ENCODE data around the gene CCDC157. TPM values are rescaled to one million over a fixed set of nuclear protein-coding genes. Genes with fewer than 3 reads are reported as not detected.
A peak's percentile ranks its signal among the peaks of the same experiment; 100 is the strongest.

Gene CCDC157
- total RNA-seq, 1 experiment from 2014 or later, result 6.2 TPM

DNA sequence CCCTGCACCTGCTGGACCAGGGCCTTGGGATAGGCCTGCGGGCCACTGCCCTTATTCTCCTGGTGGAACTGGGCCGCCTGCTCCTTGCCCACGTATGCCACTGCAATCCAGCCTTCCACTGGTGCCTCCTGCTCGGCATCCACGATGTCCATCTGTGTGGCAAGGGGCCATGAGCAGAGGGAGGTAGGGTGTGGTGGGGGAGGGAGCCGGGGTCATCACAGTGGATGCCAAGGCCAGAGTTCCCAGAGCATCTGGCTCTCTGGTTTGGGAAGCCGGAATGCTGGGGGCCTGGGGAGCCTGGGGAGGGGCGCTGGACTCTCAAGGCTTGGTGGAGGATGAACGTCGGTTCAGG is 29.8 kb downstream of the CCDC157 start:
- ChIA-PET POLR2A (ENCODE audit: unreplicated experiment) (no interaction called here), CTCF (no interaction called here)
- DNase-seq, result no peak
- no peaks in the 10 kb centered on the region for H3K9me2 ChIP-seq (ENCODE audit: insufficient read depth)
- H3K4me3 ChIP-seq, result peak overlapping the region; percentile 65
- no TSS peak for BruUV-seq (replicated peaks)
- peak overlapping the region; percentile 87 for H2AFZ ChIP-seq
- no peaks in the 10 kb centered on the region for H3K9me3 ChIP-seq (ENCODE audit: insufficient read depth, low read depth)
- H4K20me1 ChIP-seq (ENCODE audit: insufficient read depth), result no peaks in the 10 kb centered on the region
- peak overlapping the region; percentile 84 for H3K4me2 ChIP-seq
- TF ChIP-seq, protein P1, sequence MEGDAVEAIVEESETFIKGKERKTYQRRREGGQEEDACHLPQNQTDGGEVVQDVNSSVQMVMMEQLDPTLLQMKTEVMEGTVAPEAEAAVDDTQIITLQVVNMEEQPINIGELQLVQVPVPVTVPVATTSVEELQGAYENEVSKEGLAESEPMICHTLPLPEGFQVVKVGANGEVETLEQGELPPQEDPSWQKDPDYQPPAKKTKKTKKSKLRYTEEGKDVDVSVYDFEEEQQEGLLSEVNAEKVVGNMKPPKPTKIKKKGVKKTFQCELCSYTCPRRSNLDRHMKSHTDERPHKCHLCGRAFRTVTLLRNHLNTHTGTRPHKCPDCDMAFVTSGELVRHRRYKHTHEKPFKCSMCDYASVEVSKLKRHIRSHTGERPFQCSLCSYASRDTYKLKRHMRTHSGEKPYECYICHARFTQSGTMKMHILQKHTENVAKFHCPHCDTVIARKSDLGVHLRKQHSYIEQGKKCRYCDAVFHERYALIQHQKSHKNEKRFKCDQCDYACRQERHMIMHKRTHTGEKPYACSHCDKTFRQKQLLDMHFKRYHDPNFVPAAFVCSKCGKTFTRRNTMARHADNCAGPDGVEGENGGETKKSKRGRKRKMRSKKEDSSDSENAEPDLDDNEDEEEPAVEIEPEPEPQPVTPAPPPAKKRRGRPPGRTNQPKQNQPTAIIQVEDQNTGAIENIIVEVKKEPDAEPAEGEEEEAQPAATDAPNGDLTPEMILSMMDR (conservative IDR thresholded peaks at IDR 0.05), result no peak
- no peak for TF ChIP-seq EZH2 (IDR thresholded peaks at IDR 0.05; ENCODE audit: low read depth)
- no peak overlapping the region for H3K27ac ChIP-seq
- H3K27me3 ChIP-seq (ENCODE audit: insufficient read depth, low read depth), result no peaks in the 10 kb centered on the region
- H3K79me2 ChIP-seq (ENCODE audit: low read depth), result peaks cover 5% of the 10 kb centered on the region; the same call in 1 of the 2 replicates
- no peaks in the 10 kb centered on the region for H3K36me3 ChIP-seq (ENCODE audit: low read depth)
- H3K4me1 ChIP-seq (replicated peaks; ENCODE audit: insufficient read depth), result peaks cover 14% of the 10 kb centered on the region
- intact Hi-C loops (cut with micrococcal nuclease; ENCODE audit: unreplicated experiment), result loop anchor here (1.0 kb wide), 1 partner anchor 123 kb away; no protein-coding TSS in a partner anchor
- peaks cover 17% of the 10 kb centered on the region; the same call in 1 of the 2 replicates for H3F3A ChIP-seq (ENCODE audit: insufficient read depth, low read depth)

DNA sequence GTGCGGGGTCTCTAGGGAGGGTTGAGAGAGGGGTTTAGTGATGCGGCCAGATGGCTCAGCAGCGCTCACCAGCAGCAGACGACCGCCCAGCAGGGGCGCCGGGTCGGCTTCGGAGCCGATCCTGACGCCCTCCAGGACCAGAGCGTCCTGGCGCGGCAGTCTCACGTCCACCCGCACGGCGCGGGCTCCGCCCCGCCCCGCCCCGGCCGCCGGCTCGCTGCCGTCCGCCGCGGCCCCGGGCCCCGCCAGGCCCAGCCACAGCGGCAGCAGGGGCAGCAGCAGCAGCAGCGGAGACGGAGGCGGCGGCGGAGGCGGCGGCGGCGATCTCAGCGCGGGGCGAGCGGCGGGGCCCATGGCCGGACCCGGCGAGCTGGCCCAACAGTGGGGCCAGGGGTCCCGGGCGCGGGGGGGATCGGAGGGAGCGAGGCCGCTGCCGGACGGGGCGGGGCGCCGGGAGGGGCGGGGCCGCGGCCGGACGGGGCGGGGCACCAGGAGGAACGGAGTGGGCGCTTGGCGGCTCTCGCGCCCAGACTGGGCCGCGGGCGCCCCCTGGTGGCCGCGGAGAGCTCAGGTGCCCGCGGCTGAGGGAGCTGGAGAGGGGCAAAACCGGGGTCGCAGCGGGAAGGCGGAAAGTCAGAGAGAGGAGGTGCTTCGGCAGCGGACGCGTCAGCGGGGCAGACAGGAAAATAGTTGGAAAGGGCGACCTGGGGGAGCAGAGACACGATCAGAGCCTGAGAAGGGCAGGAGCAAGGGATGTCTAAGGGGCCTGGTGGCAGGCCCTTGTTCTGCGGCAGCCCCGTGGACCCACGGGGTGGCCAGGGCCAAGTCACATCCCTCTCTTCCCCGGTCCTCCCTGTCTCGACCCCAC is 30.4 kb downstream of the CCDC157 start, which contains the start of gene RNF215:
RNF215 (minus strand) TSS at position 452 of the 868 bp plus-strand sequence; CDS start at position 354, 98 bp downstream.
- Histone ChIP-seq H3K4me2 (peak within 1 kb of the TSS; percentile 86), H2AFZ (peak within 1 kb of the TSS; percentile 87), H3K9me2 (ENCODE audit: insufficient read depth) (no peaks in the 10 kb centered on the region), H3K79me2 (ENCODE audit: low read depth) (peaks cover 5% of the 10 kb centered on the region; the same call in 1 of the 2 replicates), H3K27me3 (ENCODE audit: insufficient read depth, low read depth) (no peaks in the 10 kb centered on the region), H3K27ac (no peak within 1 kb of the TSS), H3K4me3 (peak within 1 kb of the TSS; percentile 65), H4K20me1 (ENCODE audit: insufficient read depth) (no peaks in the 10 kb centered on the region), H3K36me3 (ENCODE audit: low read depth) (no peaks in the 10 kb centered on the region), H3K4me1 (replicated peaks; ENCODE audit: insufficient read depth) (peaks cover 15% of the 10 kb centered on the region), H3K9me3 (ENCODE audit: insufficient read depth, low read depth) (no peaks in the 10 kb centered on the region), H3F3A (ENCODE audit: insufficient read depth, low read depth) (peaks cover 21% of the 10 kb centered on the region; the same call in 1 of the 2 replicates)
- no TSS peak for BruUV-seq (replicated peaks)
- DNase-seq, result peak; percentile 52 to 89
- TF ChIP-seq, protein P1 (conservative IDR thresholded peaks at IDR 0.05), result peak; percentile 94
- no peak for TF ChIP-seq EZH2 (IDR thresholded peaks at IDR 0.05; ENCODE audit: low read depth)
- ChIA-PET POLR2A (ENCODE audit: unreplicated experiment) (interaction anchor here (0.6 to 1.0 kb wide), 4 partner anchors 36 to 649 kb away, joined by 3 to 15 read pairs (median 4); no protein-coding TSS in a partner anchor), CTCF (interaction anchor here (0.5 to 1.0 kb wide), 5 partner anchors 10 to 107 kb away, joined by 3 to 12 read pairs (median 3); partner anchors contain the start of gene SEC14L2)
- intact Hi-C loops (cut with micrococcal nuclease; ENCODE audit: unreplicated experiment), result loop anchor here (1.0 kb wide), 3 partner anchors 99 to 131 kb away; no protein-coding TSS in a partner anchor

- no peaks in the 10 kb centered on the region for H3K27me3 ChIP-seq (ENCODE audit: insufficient read depth, low read depth)
- no peaks in the 10 kb centered on the region for H4K20me1 ChIP-seq (ENCODE audit: insufficient read depth)
- peaks cover 5% of the 10 kb centered on the region; the same call in 1 of the 2 replicates for H3K79me2 ChIP-seq (ENCODE audit: low read depth)
- TF ChIP-seq, protein P1 (conservative IDR thresholded peaks at IDR 0.05), result peak; percentile 93
- no peak for TF ChIP-seq EZH2 (IDR thresholded peaks at IDR 0.05; ENCODE audit: low read depth)
- H3K4me2 ChIP-seq, result no peak overlapping the region; the same call in 1 of the 2 replicates
- H3K9me3 ChIP-seq (ENCODE audit: insufficient read depth, low read depth), result no peaks in the 10 kb centered on the region
- BruUV-seq (replicated peaks), result no TSS peak
- H2AFZ ChIP-seq, result no peak overlapping the region
- no peak overlapping the region for H3K27ac ChIP-seq
- H3K4me1 ChIP-seq (replicated peaks; ENCODE audit: insufficient read depth), result peaks cover 21% of the 10 kb centered on the region
- H3K36me3 ChIP-seq (ENCODE audit: low read depth), result no peaks in the 10 kb centered on the region
- H3F3A ChIP-seq (ENCODE audit: insufficient read depth, low read depth), result peaks cover 21% of the 10 kb centered on the region; the same call in 1 of the 2 replicates
- peak; percentile 69 to 74 for DNase-seq
- CTCF ChIA-PET, result interaction anchor here (0.6 to 2.2 kb wide), 5 partner anchors 36 to 364 kb away, joined by 3 to 8 read pairs (median 3); partner anchors contain the start of gene MTFP1
- no peaks in the 10 kb centered on the region for H3K9me2 ChIP-seq (ENCODE audit: insufficient read depth)
- no peak overlapping the region for H3K4me3 ChIP-seq
- intact Hi-C loops (cut with micrococcal nuclease; ENCODE audit: unreplicated experiment), result loop anchor here (1.0 to 10.0 kb wide), 5 partner anchors 35 to 286 kb away; no protein-coding TSS in a partner anchor
- POLR2A ChIA-PET (ENCODE audit: unreplicated experiment), result interaction anchor here (0.7 kb wide), 1 partner anchor 29 kb away, joined by 7 read pairs; no protein-coding TSS in a partner anchor
Measured at GRCh38 chr22:30390974-30391691, 34.3 kb downstream of the CCDC157 start.
